RCC 7860 (cell line): ENCODE results near the gene CENPU.

Source experiments
- DNase-seq: peaks from one replicate; pipeline ENCODE4 v3.0.0-alpha.2; 2015; ENCODE audit warnings: low spot score
- FAIRE-seq: peaks from 2 replicates; lab custom pipeline; 2012; peaks lifted over from hg19 to GRCh38; lab: Jason Lieb, UNC

CENPU gene

GRCh38 chr4:184713887-184714286 is 20.0 kb downstream of the CENPU start:
- FAIRE-seq (no peak), DNase-seq (no peak)

- DNase-seq, result no peak
- FAIRE-seq, result no peak
Measured at GRCh38 chr4:184712322-184712721, 21.6 kb downstream of the CENPU start.

- FAIRE-seq, result no peak
- DNase-seq, result no peak
Measured at GRCh38 chr4:184706453-184706852, 27.4 kb downstream of the CENPU start.

GRCh38 chr4:184705692-184706091 is 28.2 kb downstream of the CENPU start:
- FAIRE-seq (no peak), DNase-seq (no peak)

GRCh38 chr4:184702114-184702513 is 31.8 kb downstream of the CENPU start:
- FAIRE-seq (no peak), DNase-seq (no peak)

- DNase-seq (no peak), FAIRE-seq (no peak)
Measured at GRCh38 chr4:184699941-184700340, 34.0 kb downstream of the CENPU start.

GRCh38 chr4:184697956-184698355 is 35.9 kb downstream of the CENPU start:
- DNase-seq (no peak), FAIRE-seq (no peak)

- DNase-seq, result no peak
- FAIRE-seq, result no peak
Measured at GRCh38 chr4:184695178-184695896, 38.6 kb downstream of the CENPU start.

- no peak for FAIRE-seq
Measured at GRCh38 chr4:184694412-184694956, 39.4 kb downstream of the CENPU start.

GRCh38 chr4:184693056-184693455 is 40.8 kb downstream of the CENPU start:
- DNase-seq (no peak), FAIRE-seq (no peak)

More at GRCh38 chr4:184694412-184694956, 39.4 kb downstream of the CENPU start:
- DNase-seq, result no peak

GRCh38 chr4:184689681-184690080 is 44.2 kb downstream of the CENPU start:
- FAIRE-seq, result no peak
- DNase-seq, result no peak

GRCh38 chr4:184688447-184688846 is 45.4 kb downstream of the CENPU start:
- DNase-seq (peak; percentile 57), FAIRE-seq (peak; percentile 72)

- DNase-seq, result no peak
- FAIRE-seq, result no peak
Measured at GRCh38 chr4:184688005-184688404, 45.9 kb downstream of the CENPU start.

GRCh38 chr4:184684491-184685189 is 49.3 kb downstream of the CENPU start:
- no peak for FAIRE-seq
- DNase-seq, result no peak

- no peak for DNase-seq
- FAIRE-seq, result no peak
Measured at GRCh38 chr4:184681916-184682315, 52.0 kb downstream of the CENPU start.

GRCh38 chr4:184680698-184681097 is 53.2 kb downstream of the CENPU start:
- DNase-seq (no peak), FAIRE-seq (no peak)

- DNase-seq, result no peak
- no peak for FAIRE-seq
Measured at GRCh38 chr4:184675821-184676492, 57.9 kb downstream of the CENPU start.

GRCh38 chr4:184675018-184675417 is 58.9 kb downstream of the CENPU start:
- DNase-seq (no peak), FAIRE-seq (no peak)

GRCh38 chr4:184674011-184674410 is 59.9 kb downstream of the CENPU start:
- DNase-seq (no peak), FAIRE-seq (no peak)

GRCh38 chr4:184672741-184673140 is 61.2 kb downstream of the CENPU start:
- FAIRE-seq, result no peak
- no peak for DNase-seq

- DNase-seq (no peak), FAIRE-seq (no peak)
Measured at GRCh38 chr4:184671101-184671500, 62.8 kb downstream of the CENPU start.

- FAIRE-seq (no peak), DNase-seq (no peak)
Measured at GRCh38 chr4:184669251-184669650, 64.6 kb downstream of the CENPU start.
